Umbilical cord (tissue), 2 donors: Measurements from ENCODE around the gene PVALB. TPM values are rescaled to one million over a fixed set of nuclear protein-coding genes. Genes with fewer than 3 reads are reported as not detected.
"Not testable (repeated sequence)": the region's sequence is repeated elsewhere in the genome, so short reads cannot be mapped to it uniquely, and the experiment has no call there.

ENCODE experiments used
- DNase-seq: peaks from one replicate; pipeline ENCODE4 v3.0.0-alpha.2; 2015; ENCODE audit warnings: low spot score
- total RNA-seq: library from RNA; depleted of rRNA; stranded (reverse); fragments of >200 nt; gene quantifications from one replicate; pipeline ENCODE4 v1.2.3, GENCODE V29; 2014; ENCODE audit warnings: low replicate concordance; ENCODE audit not compliant: insufficient read depth

PVALB gene
- total RNA-seq, 1 donor from 2014 or later: 15.2 TPM

DNA sequence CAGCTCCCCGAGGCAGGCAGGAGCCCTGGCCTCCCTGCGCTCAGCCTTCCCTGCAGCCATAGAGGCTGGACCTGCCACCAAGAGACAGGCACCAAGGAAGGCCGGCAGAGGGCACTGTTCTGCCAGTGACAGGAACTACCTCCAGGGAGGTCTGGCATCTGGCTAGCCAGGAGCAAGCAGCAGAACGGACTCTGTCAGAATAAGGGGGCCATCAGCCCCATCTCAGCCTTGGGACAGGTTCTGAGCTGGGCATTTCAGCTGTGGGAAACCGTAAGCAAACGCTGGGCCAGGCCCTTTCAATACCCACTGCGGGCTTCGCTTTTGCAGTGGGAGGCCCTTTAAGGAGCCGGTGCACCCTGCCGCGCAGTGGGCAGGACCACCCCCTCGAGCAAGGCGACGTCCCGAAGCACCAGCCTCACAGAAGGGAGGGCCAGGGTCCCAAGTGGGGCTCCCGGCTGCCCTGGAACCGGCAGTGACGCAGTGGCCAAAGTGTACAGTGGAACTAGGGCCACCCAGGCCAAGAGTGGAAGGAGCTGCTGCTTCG is 59.1 kb downstream of the PVALB start:
- no peak for DNase-seq

DNA sequence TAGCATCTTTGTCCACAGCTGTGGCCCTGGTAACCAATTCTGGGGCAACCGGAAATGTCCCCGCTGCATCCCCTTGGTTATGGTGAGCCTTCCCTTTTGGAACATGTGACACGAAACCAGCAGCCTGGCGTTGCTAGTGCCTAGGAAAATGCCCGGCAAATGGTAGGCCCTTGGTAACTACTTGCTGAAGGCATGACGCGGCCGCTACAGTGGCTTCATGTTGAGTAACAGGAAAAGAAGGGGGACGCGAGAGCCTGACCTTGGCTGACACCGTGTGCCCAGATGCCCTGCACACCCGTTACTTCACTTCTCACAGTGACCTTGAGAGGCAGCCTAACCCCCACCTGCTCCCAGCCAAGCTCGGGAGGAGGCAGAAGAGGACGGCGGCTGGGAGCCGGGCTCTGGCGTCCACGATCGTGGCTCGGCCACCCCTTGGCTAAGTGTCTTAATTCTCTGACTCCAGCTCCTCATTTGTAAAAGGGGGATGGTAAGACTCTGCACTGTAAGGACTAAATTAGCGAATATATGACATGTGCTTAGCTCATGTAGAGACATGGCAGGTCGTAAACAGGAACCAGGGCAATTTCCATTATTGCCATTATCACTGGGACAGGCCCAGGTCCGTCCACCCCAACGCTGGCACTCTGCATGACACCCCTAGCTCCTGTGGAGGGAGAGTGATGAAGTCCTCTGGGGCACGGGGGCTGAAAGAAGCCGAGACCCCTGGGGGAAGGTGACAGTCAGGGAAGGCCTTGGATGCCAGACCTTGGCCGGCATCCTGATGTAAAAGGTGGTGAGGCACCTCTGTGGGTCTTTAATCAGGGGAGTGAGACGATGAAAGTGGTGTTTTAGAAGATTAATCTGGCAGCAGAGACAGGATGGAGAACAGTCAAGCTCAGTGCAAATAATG is 59.8 kb downstream of the PVALB start:
- no peak for DNase-seq

DNA sequence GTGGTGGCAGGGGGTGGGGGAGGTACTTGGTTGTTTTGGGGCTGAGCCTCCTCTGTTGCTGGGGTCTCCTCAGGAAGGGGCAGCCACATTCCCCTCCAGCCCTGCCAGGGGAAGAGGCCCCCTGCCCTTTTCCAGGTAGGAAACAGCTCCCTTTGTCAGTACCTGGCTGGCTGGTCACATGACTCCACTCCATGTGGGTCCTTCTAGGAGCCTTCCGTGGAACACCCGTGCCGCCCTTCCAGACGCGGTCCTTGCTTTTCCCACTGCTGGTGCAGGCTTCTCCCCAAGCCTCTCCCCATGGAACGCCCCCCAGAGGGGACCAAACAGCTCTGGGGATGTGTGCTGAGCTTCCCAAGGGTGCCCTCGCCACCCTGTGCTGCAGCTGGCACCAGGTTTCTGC is 60.8 kb downstream of the PVALB start:
- DNase-seq: no peak

DNA sequence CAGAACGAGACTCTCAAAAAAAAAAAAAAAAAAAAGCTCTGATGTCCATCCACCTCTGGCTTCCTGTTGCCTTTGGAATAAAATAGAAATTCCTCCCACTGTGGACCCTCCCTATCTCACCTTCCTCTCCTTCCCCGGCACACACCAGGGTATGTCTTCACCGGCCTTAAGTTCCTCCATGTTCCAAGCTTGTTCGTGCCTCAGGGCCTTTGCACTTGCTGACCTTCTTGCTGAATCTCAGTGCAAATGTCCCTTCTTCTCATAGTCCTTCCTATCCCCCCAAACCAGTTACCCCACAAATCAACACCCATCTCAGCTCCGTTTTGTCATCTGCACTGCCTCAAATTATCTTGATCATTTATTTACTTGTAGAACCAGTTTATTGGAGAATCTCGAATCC is 61.5 kb downstream of the PVALB start:
- DNase-seq: no peak

DNA sequence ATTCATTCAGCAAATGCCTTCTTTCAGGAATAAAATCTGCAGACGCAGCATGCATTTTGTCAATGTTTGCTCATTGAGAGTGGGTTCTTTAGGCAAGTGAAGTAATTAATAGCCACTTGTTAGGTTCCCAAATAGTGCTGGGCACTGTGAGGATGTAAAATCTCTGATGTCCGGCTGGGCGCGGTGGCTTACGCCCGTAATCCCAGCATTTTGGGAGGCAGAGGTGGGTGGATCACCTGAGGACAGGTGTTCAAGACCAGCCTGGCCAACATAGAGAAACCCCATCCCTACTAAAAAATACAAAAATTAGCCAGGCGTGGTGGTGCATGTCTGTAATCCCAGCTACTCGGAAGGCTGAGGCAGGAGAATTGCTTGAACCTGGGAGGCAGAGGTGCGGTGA is 62.0 kb downstream of the PVALB start:
- not testable (repeated sequence) for DNase-seq

DNA sequence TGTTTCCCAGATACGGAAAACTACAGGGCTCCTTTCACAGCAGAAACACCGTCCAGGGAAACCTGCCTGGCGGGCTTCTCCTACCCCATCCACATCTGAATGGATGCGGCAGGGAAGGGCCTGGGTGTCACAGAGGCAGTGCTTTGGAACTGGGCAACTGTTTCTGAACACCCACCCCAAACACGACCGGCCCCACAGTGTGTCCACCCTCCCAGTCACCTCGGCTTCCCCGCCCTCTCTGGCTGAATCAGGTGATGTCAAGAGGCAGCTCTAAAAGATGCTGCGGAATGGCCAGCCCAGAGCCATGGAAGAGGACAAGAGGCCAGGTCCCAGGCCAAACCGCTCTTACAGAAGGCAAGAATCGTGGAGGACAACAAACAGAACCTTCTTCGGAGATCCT is 62.9 kb downstream of the PVALB start:
- DNase-seq: no peak

DNA sequence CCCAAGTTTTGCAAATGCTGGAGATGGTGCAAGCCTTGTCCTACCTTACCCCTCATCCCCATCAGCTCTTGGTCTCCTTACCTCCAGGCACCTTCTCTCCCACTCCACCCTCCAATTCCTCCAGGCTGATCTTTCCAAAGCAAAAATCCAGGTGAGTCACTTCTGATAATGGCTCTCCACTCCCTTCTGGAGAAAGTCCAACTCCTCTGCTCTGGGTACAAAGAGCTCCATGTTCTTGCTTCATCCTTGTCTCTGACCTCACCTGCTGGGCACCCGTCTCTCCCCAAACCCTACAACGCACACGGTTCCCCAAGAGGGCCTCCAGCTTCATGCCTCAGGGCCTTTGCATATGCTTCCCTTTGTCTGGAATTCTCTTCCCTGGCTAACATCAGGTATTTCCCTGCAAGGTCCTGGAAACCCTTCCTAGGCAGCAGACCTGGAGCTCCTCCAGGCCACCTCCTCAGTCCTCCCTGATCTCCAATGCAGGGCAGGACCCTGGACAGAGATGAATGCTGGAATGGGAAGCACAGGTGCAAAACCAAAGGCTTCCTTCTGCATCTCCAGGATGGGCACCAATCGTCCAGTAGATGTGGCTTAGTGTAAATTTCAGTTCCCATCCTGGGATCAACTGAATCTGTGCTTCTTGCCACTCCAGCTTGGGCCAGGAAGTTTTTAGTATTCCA is 63.6 kb downstream of the PVALB start:
- DNase-seq: no peak

Other genes starting within 250 kb of the PVALB start
- gene CACNG2, start 113.3 kb downstream of the PVALB start, total RNA-seq: not detected
- gene IFT27, start 40.9 kb downstream of the PVALB start, total RNA-seq: 21.4 TPM
- gene NCF4, start 44.0 kb upstream of the PVALB start, total RNA-seq: 13.5 TPM
- gene CSF2RB, start 96.6 kb upstream of the PVALB start, total RNA-seq: 8.7 TPM
- 12.5 TPM for gene TST, start 202.4 kb upstream of the PVALB start, total RNA-seq
- gene MPST, start 202.7 kb upstream of the PVALB start, total RNA-seq: 60.2 TPM
- 19.0 TPM for gene KCTD17, start 234.7 kb upstream of the PVALB start, total RNA-seq